Panc1 (cell line): Measurements from ENCODE around the gene BST2. TPM values are rescaled to one million over a fixed set of nuclear protein-coding genes. Genes with fewer than 3 reads are reported as not detected.
A peak's percentile ranks its signal among the peaks of the same experiment; 100 is the strongest.

Source experiments
- ATAC-seq: fragments of 200-7000 bp; cut with Tn5 transposase; 2 replicates; pipeline ENCODE4 v1.9.1; 2020; ENCODE audit warnings: mild to moderate bottlenecking, moderate library complexity
- BruUV-seq: library from RNA; stranded (reverse); fragments of 400-500 nt; replicated peaks from 2 replicates; lab custom pipeline; 2021; lab: Mats Ljungman, UMichigan
- CTCF ChIA-PET: fragments of 300-600 bp; sonication (Branson Sonifier 250); formaldehyde crosslinking; loops from one replicate; lab custom pipeline; 2022; ENCODE audit warnings: antibody characterized with exemption; lab: Charles Lee
- POLR2A ChIA-PET: fragments of 300-600 bp; sonication (Branson Sonifier 250); formaldehyde crosslinking; loops from one replicate; lab custom pipeline; 2022; ENCODE audit warnings: antibody characterized with exemption; lab: Charles Lee
- DNase-seq: peaks from one replicate; pipeline ENCODE4 v3.0.0-alpha.2; 2010; ENCODE audit warnings: low read depth, low spot score
- H3K27ac ChIP-seq: 2 replicates; pipeline ENCODE4 v1.5.1; 2011; ENCODE audit warnings: mild to moderate bottlenecking, low read length, inconsistent platforms
- H3K27me3 ChIP-seq: fragments of 200-500 bp; sonication (Bioruptor generic); 2 replicates; pipeline ENCODE4 v1.6.0; 2014; ENCODE audit warnings: low read length, inconsistent platforms; ENCODE audit not compliant: control insufficient read depth, insufficient read depth
- H3K36me3 ChIP-seq: fragments of 200-500 bp; sonication (Bioruptor generic); 2 replicates; pipeline ENCODE4 v1.5.1; 2014; ENCODE audit warnings: inconsistent platforms, mild to moderate bottlenecking, low read length, moderate library complexity; ENCODE audit not compliant: control insufficient read depth, insufficient read depth
- H3K4me1 ChIP-seq: 2 replicates; pipeline ENCODE4 v1.5.1; 2011; ENCODE audit warnings: inconsistent platforms, mild to moderate bottlenecking, low read length, moderate library complexity; ENCODE audit not compliant: control insufficient read depth, insufficient read depth
- H3K4me3 ChIP-seq, 2 experiments: 2 replicates each; pipeline ENCODE4 v1.5.1; 2011 to 2012; ENCODE audit warnings: low read depth in 2 of 2, low read length in 2 of 2, mild to moderate bottlenecking in 2 of 2, inconsistent platforms in 1 of 2, moderate library complexity in 1 of 2
- H3K9me3 ChIP-seq: fragments of 200-500 bp; sonication (Bioruptor generic); 2 replicates; pipeline ENCODE4 v1.5.1; 2014; ENCODE audit warnings: low read depth, mild to moderate bottlenecking, inconsistent platforms, low read length, moderate library complexity; ENCODE audit not compliant: control insufficient read depth, insufficient read depth
- POLR2AphosphoS5 ChIP-seq: IDR thresholded peaks from 2 replicates; pipeline ENCODE4 v1.6.1; 2012; ENCODE audit warnings: mild to moderate bottlenecking, low read depth, low read length, moderate library complexity
- SIN3A ChIP-seq: IDR thresholded peaks from 2 replicates; pipeline ENCODE4 v1.6.1; 2012; ENCODE audit warnings: low read depth, mild to moderate bottlenecking, low read length, moderate library complexity, borderline replicate concordance; ENCODE audit not compliant: insufficient read depth
- TCF7L2 ChIP-seq: IDR thresholded peaks from 2 replicates; pipeline ENCODE4 v1.6.1; 2011; ENCODE audit warnings: mild to moderate bottlenecking, low read depth, low read length, inconsistent platforms
- in situ Hi-C: cut with HindIII; loops from 2 replicates; pipeline ENCODE4 v1.10.0; 2016; ENCODE audit warnings: low sequenced_read_pairs, low pct_unique_long_range_greater_than_20kb
- intact Hi-C: fragments of 100-400 bp; cut with micrococcal nuclease; formaldehyde crosslinking; loops from one replicate; pipeline ENCODE4 v1.10.0; 2022; ENCODE audit not compliant: unreplicated experiment
- total RNA-seq: library from RNA; stranded (reverse); gene quantifications from one replicate; pipeline ENCODE4 v1.2.1, GENCODE V29; 2021; ENCODE audit not compliant: unreplicated experiment
- TF ChIP-seq, protein P1 (sequence below), 2 experiments: IDR thresholded peaks; 2 replicates each; pipeline ENCODE4 v1.6.1; 2011 to 2012; ENCODE audit warnings: low read depth in 2 of 2, control low read depth in 1 of 2, low read length in 1 of 2, mild to moderate bottlenecking in 1 of 2, moderate library complexity in 1 of 2; ENCODE audit not compliant: insufficient read depth in 1 of 2
- TF ChIP-seq, protein P2 (sequence below): fragments of 450-650 bp; IDR thresholded peaks from 2 replicates; pipeline ENCODE4 v1.5.1; 2017; ENCODE audit warnings: mild to moderate bottlenecking

The BST2 gene
- total RNA-seq, 1 experiment from 2014 or later = 11.8 TPM

DNA sequence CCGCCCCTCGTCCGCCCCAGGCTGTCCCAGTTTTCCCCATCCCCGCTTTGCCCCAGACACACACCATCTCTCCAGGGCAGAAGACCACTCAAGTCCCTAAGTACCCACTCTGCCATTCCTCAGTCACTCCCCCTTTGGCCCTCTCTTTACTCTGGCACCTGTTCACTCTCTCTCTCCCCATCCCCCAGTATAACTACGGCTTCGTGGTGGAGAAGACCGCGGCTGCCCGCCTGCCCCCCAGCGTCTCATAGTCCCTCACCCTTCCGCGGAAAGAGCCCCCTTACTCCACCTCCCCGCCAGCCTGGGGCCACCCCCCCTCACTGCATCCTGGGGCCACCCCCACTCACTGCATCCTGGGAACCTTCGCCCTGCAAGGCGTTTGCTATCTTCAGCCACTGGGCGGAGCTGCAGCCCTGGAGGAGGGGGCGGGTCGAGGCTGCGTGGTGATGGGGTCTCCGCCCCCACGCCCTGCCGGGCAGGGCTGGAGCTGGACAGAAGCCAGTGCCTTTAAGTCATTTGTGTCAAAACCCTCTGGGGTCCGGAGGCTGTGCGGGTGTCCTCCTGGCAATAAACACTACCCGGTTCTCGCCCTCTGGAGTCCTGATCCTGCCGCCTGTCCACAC lies 19.4 kb upstream of the BST2 start:
- Histone ChIP-seq H3K9me3 (no peaks in the 10 kb centered on the region), H3K27ac (no peak overlapping the region), H3K36me3 (no peaks in the 10 kb centered on the region; the same call in 1 of the 2 replicates), H3K27me3 (no peaks in the 10 kb centered on the region), H3K4me3 (no peak overlapping the region), H3K4me1 (no peaks in the 10 kb centered on the region)
- intact Hi-C loops (no loop called here), in situ Hi-C loops (no loop called here)
- BruUV-seq = no TSS peak
- TF ChIP-seq POLR2AphosphoS5 = no peak
- TF ChIP-seq, protein P1, sequence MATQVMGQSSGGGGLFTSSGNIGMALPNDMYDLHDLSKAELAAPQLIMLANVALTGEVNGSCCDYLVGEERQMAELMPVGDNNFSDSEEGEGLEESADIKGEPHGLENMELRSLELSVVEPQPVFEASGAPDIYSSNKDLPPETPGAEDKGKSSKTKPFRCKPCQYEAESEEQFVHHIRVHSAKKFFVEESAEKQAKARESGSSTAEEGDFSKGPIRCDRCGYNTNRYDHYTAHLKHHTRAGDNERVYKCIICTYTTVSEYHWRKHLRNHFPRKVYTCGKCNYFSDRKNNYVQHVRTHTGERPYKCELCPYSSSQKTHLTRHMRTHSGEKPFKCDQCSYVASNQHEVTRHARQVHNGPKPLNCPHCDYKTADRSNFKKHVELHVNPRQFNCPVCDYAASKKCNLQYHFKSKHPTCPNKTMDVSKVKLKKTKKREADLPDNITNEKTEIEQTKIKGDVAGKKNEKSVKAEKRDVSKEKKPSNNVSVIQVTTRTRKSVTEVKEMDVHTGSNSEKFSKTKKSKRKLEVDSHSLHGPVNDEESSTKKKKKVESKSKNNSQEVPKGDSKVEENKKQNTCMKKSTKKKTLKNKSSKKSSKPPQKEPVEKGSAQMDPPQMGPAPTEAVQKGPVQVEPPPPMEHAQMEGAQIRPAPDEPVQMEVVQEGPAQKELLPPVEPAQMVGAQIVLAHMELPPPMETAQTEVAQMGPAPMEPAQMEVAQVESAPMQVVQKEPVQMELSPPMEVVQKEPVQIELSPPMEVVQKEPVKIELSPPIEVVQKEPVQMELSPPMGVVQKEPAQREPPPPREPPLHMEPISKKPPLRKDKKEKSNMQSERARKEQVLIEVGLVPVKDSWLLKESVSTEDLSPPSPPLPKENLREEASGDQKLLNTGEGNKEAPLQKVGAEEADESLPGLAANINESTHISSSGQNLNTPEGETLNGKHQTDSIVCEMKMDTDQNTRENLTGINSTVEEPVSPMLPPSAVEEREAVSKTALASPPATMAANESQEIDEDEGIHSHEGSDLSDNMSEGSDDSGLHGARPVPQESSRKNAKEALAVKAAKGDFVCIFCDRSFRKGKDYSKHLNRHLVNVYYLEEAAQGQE (IDR thresholded peaks at IDR 0.05; ENCODE audit: insufficient read depth in 1 of 2, low read depth in 2 of 2, low read length in 1 of 2) = no peak
- TF ChIP-seq, protein P2, sequence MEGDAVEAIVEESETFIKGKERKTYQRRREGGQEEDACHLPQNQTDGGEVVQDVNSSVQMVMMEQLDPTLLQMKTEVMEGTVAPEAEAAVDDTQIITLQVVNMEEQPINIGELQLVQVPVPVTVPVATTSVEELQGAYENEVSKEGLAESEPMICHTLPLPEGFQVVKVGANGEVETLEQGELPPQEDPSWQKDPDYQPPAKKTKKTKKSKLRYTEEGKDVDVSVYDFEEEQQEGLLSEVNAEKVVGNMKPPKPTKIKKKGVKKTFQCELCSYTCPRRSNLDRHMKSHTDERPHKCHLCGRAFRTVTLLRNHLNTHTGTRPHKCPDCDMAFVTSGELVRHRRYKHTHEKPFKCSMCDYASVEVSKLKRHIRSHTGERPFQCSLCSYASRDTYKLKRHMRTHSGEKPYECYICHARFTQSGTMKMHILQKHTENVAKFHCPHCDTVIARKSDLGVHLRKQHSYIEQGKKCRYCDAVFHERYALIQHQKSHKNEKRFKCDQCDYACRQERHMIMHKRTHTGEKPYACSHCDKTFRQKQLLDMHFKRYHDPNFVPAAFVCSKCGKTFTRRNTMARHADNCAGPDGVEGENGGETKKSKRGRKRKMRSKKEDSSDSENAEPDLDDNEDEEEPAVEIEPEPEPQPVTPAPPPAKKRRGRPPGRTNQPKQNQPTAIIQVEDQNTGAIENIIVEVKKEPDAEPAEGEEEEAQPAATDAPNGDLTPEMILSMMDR = no peak; the same call in 1 of the 2 replicates
- no peak for TF ChIP-seq SIN3A
- TF ChIP-seq TCF7L2 = no peak
- DNase-seq (no peak), ATAC-seq (peak; percentile 74)
- CTCF ChIA-PET = interaction anchor here (0.7 kb wide), 2 partner anchors 33 to 883 kb away, joined by 4 to 7 read pairs; no protein-coding TSS in a partner anchor
- POLR2A ChIA-PET = no interaction called here

DNA sequence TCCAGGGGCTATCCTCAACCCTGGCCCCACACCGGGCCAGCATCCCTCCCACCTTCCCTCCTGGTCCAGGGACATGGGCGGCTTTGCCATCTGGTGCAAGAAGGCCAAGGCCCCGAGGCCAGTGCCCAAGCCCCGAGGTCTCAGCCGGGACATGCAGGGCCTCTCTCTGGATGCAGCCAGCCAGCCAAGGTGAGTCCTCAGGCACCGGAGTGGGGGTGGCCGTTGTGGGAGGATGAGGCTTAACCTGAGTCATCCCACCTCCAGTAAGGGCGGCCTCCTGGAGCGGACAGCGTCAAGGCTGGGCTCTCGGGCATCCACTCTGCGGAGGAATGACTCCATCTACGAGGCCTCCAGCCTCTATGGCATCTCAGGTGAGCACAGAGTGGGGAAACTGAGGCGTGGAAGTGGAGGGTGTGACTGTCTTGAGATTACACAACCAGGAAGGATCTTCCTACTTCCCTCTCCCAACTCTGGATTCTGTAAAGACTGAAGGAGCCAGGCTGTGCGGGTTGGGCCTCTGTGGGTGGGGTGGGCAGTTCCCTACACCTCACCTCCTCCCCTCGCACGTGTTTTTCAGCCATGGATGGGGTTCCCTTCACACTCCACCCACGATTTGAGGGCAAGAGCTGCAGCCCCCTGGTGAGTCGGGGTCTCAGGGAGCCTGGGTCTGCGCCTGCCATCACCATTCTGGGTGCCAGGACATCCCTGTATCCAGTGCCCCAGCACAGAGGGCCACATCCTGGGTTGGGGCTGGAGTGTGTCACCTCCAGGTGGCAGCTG lies 18.2 kb upstream of the BST2 start:
- ATAC-seq (no peak), DNase-seq (no peak)
- H3K27me3 ChIP-seq = no peaks in the 10 kb centered on the region
- no peaks in the 10 kb centered on the region; the same call in 1 of the 2 replicates for H3K36me3 ChIP-seq
- CTCF ChIA-PET = interaction anchor here (0.5 to 0.6 kb wide), 2 partner anchors 79 to 106 kb away, joined by 3 to 4 read pairs; no protein-coding TSS in a partner anchor
- no peak overlapping the region for H3K4me3 ChIP-seq
- in situ Hi-C loops (no loop called here), intact Hi-C loops (no loop called here)
- POLR2A ChIA-PET = no interaction called here
- peaks cover 6% of the 10 kb centered on the region; the same call in 1 of the 2 replicates for H3K4me1 ChIP-seq
- H3K9me3 ChIP-seq = no peaks in the 10 kb centered on the region
- TF ChIP-seq POLR2AphosphoS5 = no peak
- TF ChIP-seq TCF7L2 = no peak
- no peak for TF ChIP-seq SIN3A
- TF ChIP-seq, protein P2 = no peak
- TF ChIP-seq, protein P1 (IDR thresholded peaks at IDR 0.05; ENCODE audit: insufficient read depth in 1 of 2, low read depth in 2 of 2, low read length in 1 of 2) = no peak
- no peak overlapping the region for H3K27ac ChIP-seq
- BruUV-seq = no TSS peak
